ENCODE measurements around the gene HINT2. TPM values are rescaled to one million over a fixed set of nuclear protein-coding genes. Genes with fewer than 3 reads are reported as not detected.

The HINT2 gene
- total RNA-seq, 5 donors from 2014 or later (not counting 1 experiment from before 2014, with no cell fraction given), result 15.4 to 30.3 (median 28.5) TPM

- H3K4me3 Mint-ChIP-seq, result no peak overlapping the region
- Histone ChIP-seq H3K36me3 (ENCODE audit: control insufficient read depth in 2 of 2, extremely low read depth in 1 of 2, insufficient read depth in 1 of 2, low read length in 1 of 2) (peaks cover 0 to 10% of the 10 kb centered on the region in 2 donors), H3K9me3 (no peaks in the 10 kb centered on the region), H3K27me3 (replicated peaks in 1 of 2; ENCODE audit: control insufficient read depth in 2 of 2, extremely low read depth in 1 of 2, insufficient read depth in 2 of 2, low read length in 1 of 2) (no peaks in the 10 kb centered on the region), H3K4me1 (ENCODE audit: control insufficient read depth in 1 of 2, extremely low read depth in 1 of 2, insufficient read depth in 2 of 2, low read length in 2 of 2) (no peaks in the 10 kb centered on the region), H3K27ac (ENCODE audit: low read length) (no peak overlapping the region), H3K4me3 (ENCODE audit: control insufficient read depth in 1 of 2, extremely low read depth in 1 of 2, low read length in 1 of 2) (no peak overlapping the region)
- no peaks in the 10 kb centered on the region for H3K9me3 Mint-ChIP-seq
- DNase-seq (no peak), ATAC-seq (replicated peaks in 1 of 4) (no peak)
- peaks cover 12% of the 10 kb centered on the region for H3K36me3 Mint-ChIP-seq
- POLR2A ChIA-PET, result interaction anchor here in 1 of 2 donors (0.7 kb wide), 1 partner anchor 1384 kb away, joined by 3 read pairs; no protein-coding TSS in a partner anchor
- CTCF ChIA-PET, result interaction anchor here in 1 of 2 donors (0.6 kb wide), 1 partner anchor 14 kb away, joined by 3 read pairs; no protein-coding TSS in a partner anchor
- H3K27ac Mint-ChIP-seq, result no peak overlapping the region
- H3K27me3 Mint-ChIP-seq, result no peaks in the 10 kb centered on the region
- peaks cover 2 to 9% (median 2%) of the 10 kb centered on the region in 3 donors for H3K4me1 Mint-ChIP-seq
- no CpG with 5 or more reads among the region's 4 CpGs for WGBS (ENCODE audit: insufficient coverage)
Observed at GRCh38 chr9:35776018-35776417, 38.8 kb downstream of the HINT2 start.

GRCh38 chr9:35774907-35775635 is 39.8 kb downstream of the HINT2 start:
- no peak for DNase-seq
- ATAC-seq (replicated peaks in 1 of 4), result no peak
- Histone ChIP-seq H3K4me1 (ENCODE audit: control insufficient read depth in 1 of 2, extremely low read depth in 1 of 2, insufficient read depth in 2 of 2, low read length in 2 of 2) (no peaks in the 10 kb centered on the region), H3K27ac (ENCODE audit: low read length) (no peak overlapping the region), H3K4me3 (ENCODE audit: control insufficient read depth in 1 of 2, extremely low read depth in 1 of 2, low read length in 1 of 2) (no peak overlapping the region), H3K27me3 (replicated peaks in 1 of 2; ENCODE audit: control insufficient read depth in 2 of 2, extremely low read depth in 1 of 2, insufficient read depth in 2 of 2, low read length in 1 of 2) (no peaks in the 10 kb centered on the region), H3K9me3 (no peaks in the 10 kb centered on the region), H3K36me3 (ENCODE audit: control insufficient read depth in 2 of 2, extremely low read depth in 1 of 2, insufficient read depth in 1 of 2, low read length in 1 of 2) (peaks cover 0 to 7% of the 10 kb centered on the region in 2 donors)
- Mint-ChIP-seq H3K4me1 (peaks cover 0 to under 1% (median 0%) of the 10 kb centered on the region in 3 donors), H3K27ac (peak overlapping the region in 1 of 2 donors; percentile 58), H3K9me3 (no peaks in the 10 kb centered on the region), H3K36me3 (peaks cover 7% of the 10 kb centered on the region), H3K4me3 (no peak overlapping the region), H3K27me3 (no peaks in the 10 kb centered on the region)
- ChIA-PET POLR2A (no interaction called here), CTCF (interaction anchor here in 1 of 2 donors (0.6 kb wide), 1 partner anchor 15 kb away, joined by 3 read pairs; no protein-coding TSS in a partner anchor)
- WGBS (ENCODE audit: insufficient coverage), result no CpG with 5 or more reads among the region's 7 CpGs

- POLR2A ChIA-PET, result interaction anchor here in 1 of 2 donors (0.6 kb wide), 1 partner anchor 20 kb away, joined by 3 read pairs; no protein-coding TSS in a partner anchor
- Histone ChIP-seq H3K4me3 (ENCODE audit: control insufficient read depth in 1 of 2, extremely low read depth in 1 of 2, low read length in 1 of 2) (no peak overlapping the region), H3K27ac (ENCODE audit: low read length) (no peak overlapping the region), H3K27me3 (replicated peaks in 1 of 2; ENCODE audit: control insufficient read depth in 2 of 2, extremely low read depth in 1 of 2, insufficient read depth in 2 of 2, low read length in 1 of 2) (no peaks in the 10 kb centered on the region), H3K9me3 (no peaks in the 10 kb centered on the region), H3K4me1 (ENCODE audit: control insufficient read depth in 1 of 2, extremely low read depth in 1 of 2, insufficient read depth in 2 of 2, low read length in 2 of 2) (no peaks in the 10 kb centered on the region), H3K36me3 (ENCODE audit: control insufficient read depth in 2 of 2, extremely low read depth in 1 of 2, insufficient read depth in 1 of 2, low read length in 1 of 2) (peaks cover 0 to 10% of the 10 kb centered on the region in 2 donors)
- Mint-ChIP-seq H3K27ac (no peak overlapping the region), H3K9me3 (no peaks in the 10 kb centered on the region), H3K4me1 (peaks cover 0 to 7% (median 6%) of the 10 kb centered on the region in 3 donors), H3K36me3 (no peaks in the 10 kb centered on the region), H3K27me3 (no peaks in the 10 kb centered on the region), H3K4me3 (no peak overlapping the region)
- CTCF ChIA-PET, result interaction anchor here in 1 of 2 donors (0.5 to 0.7 kb wide), 3 partner anchors 120 to 890 kb away, joined by 3 to 6 read pairs (median 3); no protein-coding TSS in a partner anchor
- no peak for DNase-seq
- 100% methylated on average over 2 of the region's 3 CpGs for WGBS (ENCODE audit: insufficient coverage)
- ATAC-seq (replicated peaks in 1 of 4), result no peak
Observed at GRCh38 chr9:35771943-35772342, 42.9 kb downstream of the HINT2 start.

DNA sequence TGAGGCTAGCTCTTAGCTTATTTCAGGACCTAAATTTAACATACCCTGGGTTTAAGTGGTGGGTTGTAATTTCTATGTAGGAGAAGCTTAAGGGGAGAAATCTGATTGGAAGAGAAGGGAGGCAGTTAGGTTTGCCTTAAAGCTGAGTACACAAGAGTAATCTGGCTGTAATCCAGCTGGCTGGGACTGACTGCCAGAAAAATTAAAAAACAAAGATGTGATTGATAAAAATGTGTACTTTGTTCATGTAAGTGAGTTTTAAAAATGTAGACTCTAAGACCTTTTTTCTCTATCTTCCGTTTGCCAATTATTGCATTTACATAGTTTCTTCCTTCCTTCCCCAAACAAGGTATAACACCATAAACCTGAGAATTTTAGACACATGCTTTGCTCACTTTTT is 43.3 kb downstream of the HINT2 start:
- Mint-ChIP-seq H3K36me3 (no peaks in the 10 kb centered on the region), H3K4me1 (peaks cover 0 to 7% (median 6%) of the 10 kb centered on the region in 3 donors), H3K27ac (no peak overlapping the region), H3K9me3 (no peaks in the 10 kb centered on the region), H3K27me3 (no peaks in the 10 kb centered on the region), H3K4me3 (no peak overlapping the region)
- ATAC-seq (replicated peaks in 1 of 4) (no peak), DNase-seq (no peak)
- H3K27ac ChIP-seq (ENCODE audit: low read length), result no peak overlapping the region
- CTCF ChIA-PET, result interaction anchor here in 1 of 2 donors (0.5 to 0.7 kb wide), 3 partner anchors 111 to 890 kb away, joined by 3 read pairs; no protein-coding TSS in a partner anchor
- WGBS (ENCODE audit: insufficient coverage), result no CpG with 5 or more reads among the region's 1 CpG
- H3K4me1 ChIP-seq (ENCODE audit: control insufficient read depth in 1 of 2, extremely low read depth in 1 of 2, insufficient read depth in 2 of 2, low read length in 2 of 2), result no peaks in the 10 kb centered on the region
- no peak overlapping the region for H3K4me3 ChIP-seq (ENCODE audit: control insufficient read depth in 1 of 2, extremely low read depth in 1 of 2, low read length in 1 of 2)
- no peaks in the 10 kb centered on the region for H3K27me3 ChIP-seq (replicated peaks in 1 of 2; ENCODE audit: control insufficient read depth in 2 of 2, extremely low read depth in 1 of 2, insufficient read depth in 2 of 2, low read length in 1 of 2)
- POLR2A ChIA-PET, result interaction anchor here in 1 of 2 donors (0.6 kb wide), 1 partner anchor 20 kb away, joined by 3 read pairs; no protein-coding TSS in a partner anchor
- peaks cover 0 to 10% of the 10 kb centered on the region in 2 donors for H3K36me3 ChIP-seq (ENCODE audit: control insufficient read depth in 2 of 2, extremely low read depth in 1 of 2, insufficient read depth in 1 of 2, low read length in 1 of 2)
- H3K9me3 ChIP-seq, result no peaks in the 10 kb centered on the region

DNA sequence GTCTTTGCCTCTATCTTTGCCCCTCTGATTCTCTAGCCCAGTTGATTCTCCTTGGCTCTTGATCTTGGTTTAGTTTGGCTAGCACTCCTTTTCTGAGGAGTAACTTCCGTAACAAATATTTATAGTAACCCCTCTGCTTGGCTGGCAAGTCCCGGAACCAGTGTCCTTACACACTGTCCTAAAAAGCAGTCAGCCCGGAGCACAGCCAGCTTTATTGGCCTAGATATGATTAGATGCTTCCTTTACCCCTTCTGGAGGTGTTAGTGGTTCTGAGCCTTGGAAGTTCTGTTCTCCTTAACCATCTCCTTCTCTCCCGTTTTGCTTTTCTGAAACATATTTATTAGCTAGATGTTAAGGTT is 43.8 kb downstream of the HINT2 start:
- Mint-ChIP-seq H3K27ac (no peak overlapping the region), H3K36me3 (no peaks in the 10 kb centered on the region), H3K27me3 (no peaks in the 10 kb centered on the region), H3K4me1 (peaks cover 0 to 11% (median 11%) of the 10 kb centered on the region in 3 donors), H3K4me3 (no peak overlapping the region), H3K9me3 (no peaks in the 10 kb centered on the region)
- POLR2A ChIA-PET, result interaction anchor here in 1 of 2 donors (0.7 kb wide), 1 partner anchor 1185 kb away, joined by 3 read pairs; no protein-coding TSS in a partner anchor
- no CpG with 5 or more reads among the region's 4 CpGs for WGBS (ENCODE audit: insufficient coverage)
- Histone ChIP-seq H3K36me3 (ENCODE audit: control insufficient read depth in 2 of 2, extremely low read depth in 1 of 2, insufficient read depth in 1 of 2, low read length in 1 of 2) (peaks cover 0 to 9% of the 10 kb centered on the region in 2 donors), H3K27ac (ENCODE audit: low read length) (no peak overlapping the region), H3K27me3 (replicated peaks in 1 of 2; ENCODE audit: control insufficient read depth in 2 of 2, extremely low read depth in 1 of 2, insufficient read depth in 2 of 2, low read length in 1 of 2) (no peaks in the 10 kb centered on the region), H3K4me3 (ENCODE audit: control insufficient read depth in 1 of 2, extremely low read depth in 1 of 2, low read length in 1 of 2) (no peak overlapping the region), H3K4me1 (ENCODE audit: control insufficient read depth in 1 of 2, extremely low read depth in 1 of 2, insufficient read depth in 2 of 2, low read length in 2 of 2) (no peaks in the 10 kb centered on the region), H3K9me3 (no peaks in the 10 kb centered on the region)
- DNase-seq, result no peak
- CTCF ChIA-PET, result interaction anchor here (0.7 to 1.1 kb wide), 2 partner anchors 17 to 111 kb away, joined by 3 to 5 read pairs; no protein-coding TSS in a partner anchor
- ATAC-seq (replicated peaks in 1 of 4), result no peak

- Mint-ChIP-seq H3K27ac (no peak overlapping the region), H3K4me1 (peaks cover 0 to 12% (median 11%) of the 10 kb centered on the region in 3 donors), H3K9me3 (no peaks in the 10 kb centered on the region), H3K27me3 (no peaks in the 10 kb centered on the region), H3K4me3 (no peak overlapping the region), H3K36me3 (no peaks in the 10 kb centered on the region)
- H3K27me3 ChIP-seq (replicated peaks in 1 of 2; ENCODE audit: control insufficient read depth in 2 of 2, extremely low read depth in 1 of 2, insufficient read depth in 2 of 2, low read length in 1 of 2), result no peaks in the 10 kb centered on the region
- CTCF ChIA-PET, result no interaction called here
- H3K4me1 ChIP-seq (ENCODE audit: control insufficient read depth in 1 of 2, extremely low read depth in 1 of 2, insufficient read depth in 2 of 2, low read length in 2 of 2), result no peaks in the 10 kb centered on the region
- POLR2A ChIA-PET, result no interaction called here
- no peak for DNase-seq
- no peak for ATAC-seq (replicated peaks in 1 of 4)
- H3K36me3 ChIP-seq (ENCODE audit: control insufficient read depth in 2 of 2, extremely low read depth in 1 of 2, insufficient read depth in 1 of 2, low read length in 1 of 2), result peaks cover 0 to 5% of the 10 kb centered on the region in 2 donors
- H3K4me3 ChIP-seq (ENCODE audit: control insufficient read depth in 1 of 2, extremely low read depth in 1 of 2, low read length in 1 of 2), result no peak overlapping the region
- H3K27ac ChIP-seq (ENCODE audit: low read length), result no peak overlapping the region
- 100% methylated on average over 1 of the region's 1 CpG for WGBS (ENCODE audit: insufficient coverage)
- no peaks in the 10 kb centered on the region for H3K9me3 ChIP-seq
Observed at GRCh38 chr9:35769763-35770162, 45.1 kb downstream of the HINT2 start.

Measured in T-cell (primary cell).